HEK293T (cell line): ENCODE data around the gene HOXA9.

Experiments used
- ARNT ChIP-seq: fragments of 450-650 bp; IDR thresholded peaks from 2 replicates; pipeline ENCODE4 v1.6.1; 2017; ENCODE audit warnings: mild to moderate bottlenecking
- BHLHE40 ChIP-seq: fragments of 450-650 bp; IDR thresholded peaks from 2 replicates; pipeline ENCODE4 v1.6.1; 2016; ENCODE audit warnings: mild to moderate bottlenecking, moderate library complexity, borderline replicate concordance
- ELF4 ChIP-seq: fragments of 450-650 bp; IDR thresholded peaks from 2 replicates; pipeline ENCODE4 v1.6.1; 2017; ENCODE audit warnings: antibody characterized with exemption
- FOXA1 ChIP-seq: fragments of 450-650 bp; IDR thresholded peaks from 2 replicates; pipeline ENCODE4 v1.6.1; 2016; ENCODE audit warnings: mild to moderate bottlenecking
- FOXK2 ChIP-seq: fragments of 450-650 bp; IDR thresholded peaks from 2 replicates; pipeline ENCODE4 v1.6.1; 2016; ENCODE audit warnings: mild to moderate bottlenecking
- FOXM1 ChIP-seq: fragments of 450-650 bp; IDR thresholded peaks from 2 replicates; pipeline ENCODE4 v1.6.1; 2017; ENCODE audit warnings: mild to moderate bottlenecking, borderline replicate concordance
- HDGF ChIP-seq: fragments of 450-650 bp; IDR thresholded peaks from 2 replicates; pipeline ENCODE4 v1.6.1; 2017; ENCODE audit warnings: antibody characterized with exemption, borderline replicate concordance
- L3MBTL2 ChIP-seq: fragments of 450-650 bp; conservative IDR thresholded peaks from 2 replicates; pipeline ENCODE4 v1.6.1; 2016; ENCODE audit warnings: mild to moderate bottlenecking
- NFRKB ChIP-seq: fragments of 450-650 bp; IDR thresholded peaks from 2 replicates; pipeline ENCODE4 v1.6.1; 2016; ENCODE audit warnings: mild to moderate bottlenecking, moderate library complexity
- PKNOX1 ChIP-seq: fragments of 450-650 bp; IDR thresholded peaks from 2 replicates; pipeline ENCODE4 v1.6.1; 2016
- SP1 ChIP-seq: fragments of 450-650 bp; IDR thresholded peaks from 2 replicates; pipeline ENCODE4 v1.6.1; 2017
- SUZ12 ChIP-seq: fragments of 450-650 bp; IDR thresholded peaks from 2 replicates; pipeline ENCODE4 v1.6.1; 2016; ENCODE audit warnings: mild to moderate bottlenecking
- TARDBP ChIP-seq: fragments of 450-650 bp; IDR thresholded peaks from 2 replicates; pipeline ENCODE4 v1.6.1; 2016

- TF ChIP-seq FOXM1 = no peak
- TF ChIP-seq FOXK2 = no peak
- TF ChIP-seq BHLHE40 = no peak
- TF ChIP-seq HDGF = no peak
- TF ChIP-seq SP1 = no peak
- TF ChIP-seq SUZ12 = no peak
- TF ChIP-seq NFRKB = no peak
- TF ChIP-seq TARDBP = no peak
- TF ChIP-seq L3MBTL2 = no peak
- no peak for TF ChIP-seq ARNT
- TF ChIP-seq PKNOX1 = peak; percentile 43; the same call in 1 of the 2 replicates
- TF ChIP-seq ELF4 = no peak
- no peak for TF ChIP-seq FOXA1
Observed at GRCh38 chr7:27133409-27134231, 31.7 kb downstream of the HOXA9 start.
